GM12878 (cell line): ENCODE data around the gene SCN4A. TPM values are rescaled to one million over a fixed set of nuclear protein-coding genes. Genes with fewer than 3 reads are reported as not detected.

ENCODE experiments used
- ATAC-seq: fragments of 200-7000 bp; cut with Tn5 transposase; 3 replicates; pipeline ENCODE4 v1.9.1; 2020; ENCODE audit warnings: mild to moderate bottlenecking, moderate library complexity
- BruUV-seq: library from RNA; stranded (reverse); fragments of 400-500 nt; replicated peaks from 2 replicates; lab custom pipeline; 2021; lab: Mats Ljungman, UMichigan
- CTCF ChIA-PET: fragments of 300-600 bp; sonication (Branson Sonifier 250); formaldehyde crosslinking; extraction: SDS; loops from one replicate; lab custom pipeline; 2021; ENCODE audit warnings: inconsistent platforms; lab: Yijun Ruan, JAX
- POLR2A ChIA-PET: fragments of 350-600 bp; formaldehyde crosslinking; extraction: SDS; loops from one replicate; lab custom pipeline; 2021; ENCODE audit warnings: inconsistent platforms; lab: Charles Lee
- RAD21 ChIA-PET: fragments of 300-600 bp; sonication (Branson Sonifier 250); formaldehyde crosslinking; loops from one replicate; lab custom pipeline; 2023; ENCODE audit warnings: antibody characterized with exemption; ENCODE audit not compliant: unreplicated experiment; lab: Charles Lee
- SMC1A ChIA-PET: fragments of 300-600 bp; sonication (Branson Sonifier 250); formaldehyde crosslinking; loops from one replicate; lab custom pipeline; 2023; ENCODE audit not compliant: unreplicated experiment, uncharacterized antibody; lab: Charles Lee
- DNase-seq: peaks from one replicate; pipeline ENCODE4 v3.0.0-alpha.2; 2011; ENCODE audit warnings: low read depth, low spot score
- FAIRE-seq: peaks from 3 replicates; lab custom pipeline; 2011; peaks lifted over from hg19 to GRCh38; lab: Jason Lieb, UNC
- H2AFZ ChIP-seq: 2 replicates; pipeline ENCODE4 v1.6.0; 2011; ENCODE audit warnings: low read depth, low read length, control low read depth; ENCODE audit not compliant: control insufficient read depth
- H3K27ac ChIP-seq: 2 replicates; pipeline ENCODE4 v1.5.1; 2011; ENCODE audit warnings: control low read depth; ENCODE audit not compliant: control insufficient read depth, insufficient read depth
- H3K27me3 ChIP-seq, 2 experiments: replicated peaks in 1 of 2; 2 replicates each; pipeline versions ENCODE4 v1.6.0 to v1.6.1; 2011; ENCODE audit warnings: low read length in 1 of 2; ENCODE audit not compliant: control insufficient read depth in 2 of 2, insufficient read depth in 2 of 2
- H3K36me3 ChIP-seq, 2 experiments: 2 replicates each; pipeline ENCODE4 v1.5.1; 2011; ENCODE audit warnings: low read length in 1 of 2; ENCODE audit not compliant: control insufficient read depth in 2 of 2, insufficient read depth in 2 of 2
- H3K4me1 ChIP-seq: 2 replicates; pipeline ENCODE4 v1.6.1; 2011; ENCODE audit warnings: mild to moderate bottlenecking, low read length, moderate library complexity, mixed read lengths; ENCODE audit not compliant: control insufficient read depth, insufficient read depth
- H3K4me2 ChIP-seq: 2 replicates; pipeline ENCODE4 v1.6.0; 2011; ENCODE audit warnings: control low read depth; ENCODE audit not compliant: control insufficient read depth, insufficient read depth
- H3K4me3 ChIP-seq: fragments of 200-600 bp; sonication (generic); 2 replicates; pipeline ENCODE4 v1.5.1; 2016
- H3K79me2 ChIP-seq: 2 replicates; pipeline ENCODE4 v1.6.0; 2011; ENCODE audit warnings: low read length; ENCODE audit not compliant: control insufficient read depth, insufficient read depth
- H3K9ac ChIP-seq: 2 replicates; pipeline ENCODE4 v1.8.0; 2011; ENCODE audit warnings: low read length, control low read depth, mixed read lengths; ENCODE audit not compliant: control insufficient read depth, insufficient read depth
- H3K9me3 ChIP-seq: replicated peaks from 3 replicates; pipeline ENCODE4 v1.5.1; 2011; ENCODE audit warnings: mild to moderate bottlenecking, low read length; ENCODE audit not compliant: control insufficient read depth, insufficient read depth
- H4K20me1 ChIP-seq: 2 replicates; pipeline ENCODE4 v1.6.0; 2011; ENCODE audit not compliant: control insufficient read depth, insufficient read depth
- GATAD2B ChIP-seq: fragments of 450-650 bp; conservative IDR thresholded peaks from 2 replicates; pipeline ENCODE4 v1.6.1; 2017; ENCODE audit warnings: low read depth, mild to moderate bottlenecking, moderate library complexity
- KDM1A ChIP-seq: fragments of 200-600 bp; sonication (generic); IDR thresholded peaks from 2 replicates; pipeline ENCODE4 v1.6.1; 2016; ENCODE audit warnings: borderline replicate concordance
- NRF1 ChIP-seq: conservative IDR thresholded peaks from 2 replicates; pipeline ENCODE4 v1.6.1; 2011; ENCODE audit warnings: mild to moderate bottlenecking, low read depth, low read length, improper control_type of control experiment
- RELB ChIP-seq: fragments of 450-650 bp; IDR thresholded peaks from 2 replicates; pipeline ENCODE4 v1.6.1; 2017; ENCODE audit warnings: low read depth, mild to moderate bottlenecking, moderate library complexity
- ZSCAN29 ChIP-seq: fragments of 450-650 bp; IDR thresholded peaks from 2 replicates; pipeline ENCODE4 v1.6.1; 2017; ENCODE audit warnings: mild to moderate bottlenecking, moderate library complexity
- WGBS: methylation state at CpG from one replicate; pipeline ENCODE4 v1.1.6; 2016; ENCODE audit warnings: low lambda C conversion rate; ENCODE audit not compliant: insufficient replicate concordance, insufficient coverage; ENCODE audit errors: missing lambda C conversion rate; 5-methylcytosine and 5-hydroxymethylcytosine counted together
- in situ Hi-C: fragments of 300-500 bp; cut with MboI; formaldehyde crosslinking; loops from 9 replicates; pipeline ENCODE4 v1.14.3; 2018; ENCODE audit warnings: mixed read lengths
- intact Hi-C: fragments of 100-400 bp; cut with micrococcal nuclease; formaldehyde crosslinking; loops from one replicate; pipeline ENCODE4 v1.14.2; 2022; ENCODE audit not compliant: unreplicated experiment
- polyA plus RNA-seq, 11 experiments: library from polyadenylated mRNA; depleted of rRNA in 4 of 11; unstranded in 6 of 11; stranded (reverse) in 5 of 11; fragments of >200 nt; fragmentation: Nextera tagmentation in 4 of 11; fragmentation: Illumina TruSeq in 1 of 11; extraction: Ambion mirVana in 4 of 11; extraction: Trizol in 1 of 11; gene quantifications; 1 replicate in 1 of 11; 2 replicates in 10 of 11; pipeline versions ENCODE4 v1.2.1 to v1.2.3, GENCODE V29; 2011 to 2016; ENCODE audit warnings: inconsistent platforms in 2 of 11, missing spikeins in 2 of 11, low read depth in 1 of 11
- total RNA-seq, 4 experiments: library from RNA; depleted of rRNA in 3 of 4; stranded (reverse); fragments of >200 nt in 3 of 4; fragmentation: Illumina TruSeq in 1 of 4; extraction: Trizol in 1 of 4; gene quantifications; 2 replicates each; pipeline versions ENCODE4 v1.2.1 to v1.2.3, GENCODE V29; 2013 to 2021

Gene SCN4A
- total and polyA plus RNA-seq, 10 of the 15 experiments (the other 5 are each of a cell fraction or from before 2014, with no cell fraction given) = under 0.01 to 0.15 (median 0.07) TPM; not detected in 4

- peak overlapping the region; percentile 56 for H3K27ac ChIP-seq
- in situ Hi-C loops = no loop called here
- FAIRE-seq = no peak
- CTCF ChIA-PET = interaction anchor here (0.9 to 8.7 kb wide), 7 partner anchors 8 to 101 kb away, joined by 4 to 153 read pairs (median 8); partner anchors contain the start of genes GH1 and ICAM2
- H3K9ac ChIP-seq = no peak overlapping the region
- H4K20me1 ChIP-seq = no peaks in the 10 kb centered on the region
- WGBS = 68% methylated on average over 10 of the region's 10 CpGs
- no peak overlapping the region for H2AFZ ChIP-seq
- peaks cover 32% of the 10 kb centered on the region for H3K79me2 ChIP-seq
- H3K4me1 ChIP-seq = peaks cover 50% of the 10 kb centered on the region
- POLR2A ChIA-PET = interaction anchor here (0.6 to 1.2 kb wide), 6 partner anchors 12 to 217 kb away, joined by 3 to 8 read pairs (median 4); partner anchors contain the start of gene ICAM2
- H3K4me3 ChIP-seq = no peak overlapping the region
- RAD21 ChIA-PET = interaction anchor here (0.6 to 9.0 kb wide), 9 partner anchors 9 to 482 kb away, joined by 3 to 130 read pairs (median 4); partner anchors contain the start of genes GH1 and ICAM2
- no peaks in the 10 kb centered on the region for H3K9me3 ChIP-seq
- H3K27me3 ChIP-seq = no peaks in the 10 kb centered on the region
- peaks cover 7 to 11% of the 10 kb centered on the region in 2 experiments; a peak in 2 of 4 replicates for H3K36me3 ChIP-seq
- no peak for DNase-seq
- intact Hi-C loops = no loop called here
- no TSS peak for BruUV-seq
- no peak for ATAC-seq
- H3K4me2 ChIP-seq = no peak overlapping the region
- TF ChIP-seq ZSCAN29 (no peak), NRF1 (no peak), GATAD2B (no peak), RELB (no peak), KDM1A (no peak)
- SMC1A ChIA-PET = interaction anchor here (1.0 to 9.0 kb wide), 6 partner anchors 8 to 92 kb away, joined by 4 to 111 read pairs (median 7); partner anchors contain the start of genes GH1 and ICAM2
These were observed 44.5 kb downstream of the SCN4A start for GRCh38 chr17:63928172-63928666.
